Stimulated activated CD4-positive, alpha-beta T cell treated with anti-CD3 and anti-CD28 coated beads, Interleukin-4, amount 100 ng/mL, for 48 hours (primary cell): ENCODE results near the gene NXPH4.

Source experiments
- DNase-seq, 2 donors: peaks; one replicate each; pipeline ENCODE4 v3.0.0-alpha.2; 2020; ENCODE audit warnings: low read depth in 2 of 2

Gene NXPH4

GRCh38 chr12:57203791-57204190 is 12.8 kb upstream of the NXPH4 start:
- no peak for DNase-seq

GRCh38 chr12:57204454-57204853 is 12.1 kb upstream of the NXPH4 start:
- DNase-seq: no peak

- no peak for DNase-seq
Measured at GRCh38 chr12:57205186-57205585, 11.4 kb upstream of the NXPH4 start.

GRCh38 chr12:57205931-57206330 is 10.7 kb upstream of the NXPH4 start:
- no peak for DNase-seq

GRCh38 chr12:57207731-57208630 is 8.6 kb upstream of the NXPH4 start:
- no peak for DNase-seq

GRCh38 chr12:57208631-57209282 is 7.8 kb upstream of the NXPH4 start:
- no peak for DNase-seq

- no peak for DNase-seq
Measured at GRCh38 chr12:57209916-57210315, 6.7 kb upstream of the NXPH4 start.

- DNase-seq: no peak
Measured at GRCh38 chr12:57210461-57210860, 6.1 kb upstream of the NXPH4 start.

- DNase-seq: no peak
Measured at GRCh38 chr12:57210926-57211692, 5.5 kb upstream of the NXPH4 start.

- DNase-seq: no peak
Measured at GRCh38 chr12:57211791-57212700, 4.5 kb upstream of the NXPH4 start.

- no peak for DNase-seq
Measured at GRCh38 chr12:57212701-57213057, 3.9 kb upstream of the NXPH4 start.

- DNase-seq: peak; percentile 77 to 81
Measured at GRCh38 chr12:57213058-57213715, 3.4 kb upstream of the NXPH4 start.

- no peak for DNase-seq
Measured at GRCh38 chr12:57213763-57214397, 2.7 kb upstream of the NXPH4 start.

GRCh38 chr12:57214398-57214781 is 2.2 kb upstream of the NXPH4 start:
- DNase-seq: peak; percentile 59 to 61

GRCh38 chr12:57215065-57215464 is 1.5 kb upstream of the NXPH4 start:
- DNase-seq: no peak

GRCh38 chr12:57215668-57216013 is 953 bp upstream of the NXPH4 start:
- DNase-seq: no peak

GRCh38 chr12:57216921-57217879 is 606 bp downstream of the NXPH4 start:
- DNase-seq: no peak

GRCh38 chr12:57218030-57218853 is 1.6 kb downstream of the NXPH4 start:
- no peak for DNase-seq
